Stimulated activated effector memory CD8-positive, alpha-beta T cell treated with anti-CD3 and anti-CD28 coated beads, Interleukin-12 subunit alpha, Interleukin-12 subunit beta, amount 100 ng/mL, for 72 hours (primary cell): ENCODE data around the gene SUSD1.

Source experiments
- ATAC-seq: fragments of 150-1000 bp; cut with Tn5 transposase; 2 replicates; pipeline ENCODE4 v1.10.0; 2021
- DNase-seq, 2 donors: peaks; one replicate each; pipeline ENCODE4 v3.0.0; 2021 to 2022; ENCODE audit warnings: low spot score in 2 of 2
- H3K27ac Mint-ChIP-seq: one replicate; pipeline ENCODE4 v1.8.0; 2022; ENCODE audit warnings: mild to moderate bottlenecking, mixed read lengths
- H3K36me3 Mint-ChIP-seq: one replicate; pipeline ENCODE4 v1.8.0; 2022; ENCODE audit warnings: mild to moderate bottlenecking, mixed read lengths
- H3K4me1 Mint-ChIP-seq: one replicate; pipeline ENCODE4 v1.8.0; 2022; ENCODE audit warnings: mixed read lengths
- H3K4me3 Mint-ChIP-seq: one replicate; pipeline ENCODE4 v1.8.0; 2022; ENCODE audit warnings: mild to moderate bottlenecking, mixed read lengths
- H3K9me3 Mint-ChIP-seq: one replicate; pipeline ENCODE4 v1.8.0; 2022; ENCODE audit warnings: mixed read lengths

SUSD1 gene

GRCh38 chr9:112184221-112184620 is 9.1 kb upstream of the SUSD1 start:
- ATAC-seq (no peak), DNase-seq (no peak)
- H3K36me3 Mint-ChIP-seq: peaks cover 6% of the 10 kb centered on the region
- H3K4me3 Mint-ChIP-seq: no peak overlapping the region
- no peak overlapping the region for H3K27ac Mint-ChIP-seq
- peaks cover 7% of the 10 kb centered on the region for H3K9me3 Mint-ChIP-seq
- H3K4me1 Mint-ChIP-seq: peaks cover 30% of the 10 kb centered on the region

GRCh38 chr9:112180387-112180881 is 5.3 kb upstream of the SUSD1 start:
- peak overlapping the region; percentile 69 for H3K27ac Mint-ChIP-seq
- DNase-seq (peak in 1 of 2 donors; percentile 64), ATAC-seq (peak; percentile 95)
- H3K9me3 Mint-ChIP-seq: peaks cover 7% of the 10 kb centered on the region
- peaks cover 6% of the 10 kb centered on the region for H3K36me3 Mint-ChIP-seq
- H3K4me3 Mint-ChIP-seq: peak overlapping the region; percentile 46
- peaks cover 52% of the 10 kb centered on the region for H3K4me1 Mint-ChIP-seq

GRCh38 chr9:112179816-112180215 is 4.7 kb upstream of the SUSD1 start:
- H3K36me3 Mint-ChIP-seq: peaks cover 6% of the 10 kb centered on the region
- no peak overlapping the region for H3K27ac Mint-ChIP-seq
- ATAC-seq (no peak), DNase-seq (no peak)
- H3K4me3 Mint-ChIP-seq: no peak overlapping the region
- peaks cover 7% of the 10 kb centered on the region for H3K9me3 Mint-ChIP-seq
- H3K4me1 Mint-ChIP-seq: peaks cover 56% of the 10 kb centered on the region

GRCh38 chr9:112176524-112176923 is 1.4 kb upstream of the SUSD1 start:
- Mint-ChIP-seq H3K4me3 (no peak overlapping the region), H3K4me1 (peaks cover 68% of the 10 kb centered on the region), H3K27ac (no peak overlapping the region), H3K9me3 (no peaks in the 10 kb centered on the region), H3K36me3 (peaks cover 6% of the 10 kb centered on the region)
- no peak for ATAC-seq
- no peak for DNase-seq

- Mint-ChIP-seq H3K27ac (peak overlapping the region; percentile 71), H3K36me3 (peaks cover under 1% of the 10 kb centered on the region), H3K4me1 (peaks cover 61% of the 10 kb centered on the region), H3K9me3 (no peaks in the 10 kb centered on the region), H3K4me3 (peak overlapping the region; percentile 54)
- ATAC-seq (no peak), DNase-seq (no peak)
These were observed 759 bp upstream of the SUSD1 start for GRCh38 chr9:112175796-112176315.

- Mint-ChIP-seq H3K4me1 (peaks cover 60% of the 10 kb centered on the region), H3K4me3 (peak overlapping the region; percentile 86), H3K9me3 (no peaks in the 10 kb centered on the region), H3K36me3 (no peaks in the 10 kb centered on the region), H3K27ac (peak overlapping the region; percentile 93)
- DNase-seq: peak; percentile 62 to 85
- peak; percentile 93 for ATAC-seq
These were observed 704 bp downstream of the SUSD1 start for GRCh38 chr9:112174222-112174964.

GRCh38 chr9:112173489-112174221 is 1.4 kb downstream of the SUSD1 start:
- DNase-seq: no peak
- H3K9me3 Mint-ChIP-seq: no peaks in the 10 kb centered on the region
- peaks cover 66% of the 10 kb centered on the region for H3K4me1 Mint-ChIP-seq
- no peaks in the 10 kb centered on the region for H3K36me3 Mint-ChIP-seq
- H3K4me3 Mint-ChIP-seq: peak overlapping the region; percentile 86
- H3K27ac Mint-ChIP-seq: peak overlapping the region; percentile 93
- no peak for ATAC-seq

GRCh38 chr9:112170968-112171367 is 4.1 kb downstream of the SUSD1 start:
- H3K27ac Mint-ChIP-seq: no peak overlapping the region
- ATAC-seq (no peak), DNase-seq (no peak)
- H3K9me3 Mint-ChIP-seq: no peaks in the 10 kb centered on the region
- no peak overlapping the region for H3K4me3 Mint-ChIP-seq
- no peaks in the 10 kb centered on the region for H3K36me3 Mint-ChIP-seq
- H3K4me1 Mint-ChIP-seq: peaks cover 68% of the 10 kb centered on the region

GRCh38 chr9:112170235-112170634 is 4.9 kb downstream of the SUSD1 start:
- DNase-seq (no peak), ATAC-seq (no peak)
- Mint-ChIP-seq H3K4me1 (peaks cover 68% of the 10 kb centered on the region), H3K9me3 (no peaks in the 10 kb centered on the region), H3K27ac (no peak overlapping the region), H3K4me3 (no peak overlapping the region), H3K36me3 (no peaks in the 10 kb centered on the region)

- ATAC-seq (no peak), DNase-seq (no peak)
- Mint-ChIP-seq H3K9me3 (no peaks in the 10 kb centered on the region), H3K4me3 (no peak overlapping the region), H3K4me1 (peaks cover 63% of the 10 kb centered on the region), H3K36me3 (no peaks in the 10 kb centered on the region), H3K27ac (no peak overlapping the region)
These were observed 5.7 kb downstream of the SUSD1 start for GRCh38 chr9:112169368-112169767.

- Mint-ChIP-seq H3K9me3 (no peaks in the 10 kb centered on the region), H3K27ac (no peak overlapping the region), H3K36me3 (no peaks in the 10 kb centered on the region), H3K4me3 (no peak overlapping the region), H3K4me1 (peaks cover 56% of the 10 kb centered on the region)
- DNase-seq (no peak), ATAC-seq (no peak)
These were observed 6.9 kb downstream of the SUSD1 start for GRCh38 chr9:112168197-112168596.

- ATAC-seq (no peak), DNase-seq (no peak)
- Mint-ChIP-seq H3K27ac (peak overlapping the region; percentile 16), H3K4me1 (peaks cover 45% of the 10 kb centered on the region), H3K36me3 (no peaks in the 10 kb centered on the region), H3K4me3 (no peak overlapping the region), H3K9me3 (no peaks in the 10 kb centered on the region)
These were observed 8.6 kb downstream of the SUSD1 start for GRCh38 chr9:112166176-112167140.

GRCh38 chr9:112162621-112163413 is 12.3 kb downstream of the SUSD1 start:
- Mint-ChIP-seq H3K36me3 (no peaks in the 10 kb centered on the region), H3K4me3 (no peak overlapping the region), H3K9me3 (no peaks in the 10 kb centered on the region), H3K27ac (no peak overlapping the region), H3K4me1 (peaks cover 18% of the 10 kb centered on the region)
- DNase-seq (no peak), ATAC-seq (no peak)

- ATAC-seq (no peak), DNase-seq (no peak)
- no peaks in the 10 kb centered on the region for H3K9me3 Mint-ChIP-seq
- H3K4me3 Mint-ChIP-seq: no peak overlapping the region
- H3K36me3 Mint-ChIP-seq: peaks cover 6% of the 10 kb centered on the region
- H3K4me1 Mint-ChIP-seq: no peaks in the 10 kb centered on the region
- H3K27ac Mint-ChIP-seq: no peak overlapping the region
These were observed 15.3 kb downstream of the SUSD1 start for GRCh38 chr9:112159781-112160180.
